HCT116 (cell line): ENCODE data around the gene ANO4. TPM values are rescaled to one million over a fixed set of nuclear protein-coding genes. Genes with fewer than 3 reads are reported as not detected.

Source experiments
- ATAC-seq: fragments of 200-7000 bp; cut with Tn5 transposase; 2 replicates; pipeline ENCODE4 v1.9.1; 2020; ENCODE audit warnings: mild to moderate bottlenecking, moderate library complexity
- BruUV-seq: library from RNA; stranded (reverse); fragments of 400-500 nt; replicated peaks from 2 replicates; lab custom pipeline; 2021; lab: Mats Ljungman, UMichigan
- CTCF ChIA-PET: fragments of 300-600 bp; sonication (Branson Sonifier 250); formaldehyde crosslinking; loops from one replicate; lab custom pipeline; 2021; ENCODE audit warnings: antibody characterized with exemption; lab: Charles Lee
- POLR2A ChIA-PET: fragments of 300-600, 350-600 bp; sonication (Branson Sonifier 250); formaldehyde crosslinking; loops from one replicate; lab custom pipeline; 2021; ENCODE audit warnings: antibody characterized with exemption; lab: Charles Lee
- RAD21 ChIA-PET, 2 experiments: fragments of 300-600 bp; sonication (Branson Sonifier 250); formaldehyde crosslinking; loops; one replicate each; lab custom pipeline; 2023; ENCODE audit warnings: low total read pairs in 2 of 2; ENCODE audit not compliant: uncharacterized antibody in 2 of 2, unreplicated experiment in 2 of 2, low non-redundant PET in 1 of 2; lab: Charles Lee
- DNase-seq: peaks from one replicate; pipeline ENCODE4 v3.0.0-alpha.2; 2010; ENCODE audit warnings: low read depth, low spot score
- H2AFZ ChIP-seq: fragments of 200-600 bp; shearing (Covaris generic), sonication (generic); 2 replicates; pipeline ENCODE4 v1.6.1; 2017; ENCODE audit warnings: low read depth, mixed run types, mixed read lengths, antibody characterized with exemption, low read length; ENCODE audit not compliant: poor library complexity, severe bottlenecking
- H3K27ac ChIP-seq: 2 replicates; pipeline ENCODE4 v1.5.1; 2012; ENCODE audit warnings: low read depth, low read length
- H3K27me3 ChIP-seq: fragments of 200-600 bp; sonication (generic); 2 replicates; pipeline ENCODE4 v1.6.1; 2016; ENCODE audit warnings: mixed run types, low read length, mixed read lengths; ENCODE audit not compliant: insufficient read depth
- H3K36me3 ChIP-seq, 2 experiments: fragments of 200-500 bp in 1 of 2; fragments of 200-600 bp in 1 of 2; sonication (Bioruptor generic) in 1 of 2; sonication (generic) in 1 of 2; 2 replicates each; pipeline versions ENCODE4 v1.5.1 to v1.6.1; 2014 to 2016; ENCODE audit warnings: low read length in 2 of 2, inconsistent platforms in 1 of 2, mixed read lengths in 1 of 2, mixed run types in 1 of 2; ENCODE audit not compliant: insufficient read depth in 2 of 2, control insufficient read depth in 1 of 2
- H3K4me1 ChIP-seq, 2 experiments: fragments of 200-600 bp in 1 of 2; sonication (generic) in 1 of 2; 2 replicates each; pipeline versions ENCODE4 v1.5.1 to v1.6.1; 2012 to 2017; ENCODE audit warnings: low read length in 2 of 2, inconsistent platforms in 1 of 2, mild to moderate bottlenecking in 1 of 2, mixed read lengths in 1 of 2, mixed run types in 1 of 2, moderate library complexity in 1 of 2; ENCODE audit not compliant: insufficient read depth in 2 of 2, control insufficient read depth in 1 of 2
- H3K4me2 ChIP-seq: fragments of 200-600 bp; sonication (generic); 2 replicates; pipeline ENCODE4 v1.6.1; 2017; ENCODE audit warnings: mixed run types, low read length, mixed read lengths
- H3K4me3 ChIP-seq, 2 experiments: fragments of 200-600 bp in 1 of 2; sonication (generic) in 1 of 2; replicated peaks in 1 of 2; 2 replicates each; pipeline ENCODE4 v1.5.1; 2011 to 2016; ENCODE audit warnings: low read length in 2 of 2, control low read depth in 1 of 2, low read depth in 1 of 2, mild to moderate bottlenecking in 1 of 2, mixed read lengths in 1 of 2, mixed run types in 1 of 2
- H3K79me2 ChIP-seq: fragments of 200-600 bp; sonication (generic); 2 replicates; pipeline ENCODE4 v1.6.1; 2017; ENCODE audit warnings: mild to moderate bottlenecking, mixed run types, low read length, moderate library complexity, mixed read lengths; ENCODE audit not compliant: insufficient read depth
- H3K9ac ChIP-seq: fragments of 200-600 bp; sonication (generic); 2 replicates; pipeline ENCODE4 v1.6.1; 2016; ENCODE audit warnings: low read length, mixed read lengths
- H3K9me2 ChIP-seq: fragments of 200-600 bp; sonication (generic), shearing (Covaris generic); 2 replicates; pipeline ENCODE4 v1.6.1; 2017; ENCODE audit warnings: mixed run types, mild to moderate bottlenecking, moderate library complexity; ENCODE audit not compliant: insufficient read depth
- H3K9me3 ChIP-seq, 2 experiments: fragments of 200-500 bp in 1 of 2; fragments of 200-600 bp in 1 of 2; sonication (Bioruptor generic) in 1 of 2; sonication (generic) in 1 of 2; 2 replicates each; pipeline ENCODE4 v1.6.1; 2014 to 2017; ENCODE audit warnings: low read length in 2 of 2, mixed read lengths in 2 of 2, inconsistent platforms in 1 of 2, low read depth in 1 of 2, mild to moderate bottlenecking in 1 of 2, mixed run types in 1 of 2, moderate library complexity in 1 of 2; ENCODE audit not compliant: control insufficient read depth in 1 of 2, insufficient read depth in 1 of 2
- H4K20me1 ChIP-seq: fragments of 200-600 bp; sonication (generic), shearing (Covaris generic); 2 replicates; pipeline ENCODE4 v1.6.1; 2017; ENCODE audit warnings: mixed run types, mild to moderate bottlenecking, moderate library complexity; ENCODE audit not compliant: insufficient read depth
- CEBPB ChIP-seq: IDR thresholded peaks from 2 replicates; pipeline ENCODE4 v1.6.1; 2012; ENCODE audit warnings: low read depth
- EGR1 ChIP-seq: IDR thresholded peaks from 2 replicates; pipeline ENCODE4 v1.6.1; 2012; ENCODE audit warnings: low read depth
- EZH2 ChIP-seq: fragments of 200-600 bp; sonication (generic); IDR thresholded peaks from 2 replicates; pipeline ENCODE4 v1.6.1; 2017; ENCODE audit warnings: antibody characterized with exemption, mixed run types
- EZH2phosphoT487 ChIP-seq: fragments of 200-600 bp; IDR thresholded peaks from 2 replicates; pipeline ENCODE4 v1.6.1; 2018; ENCODE audit warnings: antibody characterized with exemption, borderline replicate concordance
- POLR2AphosphoS5 ChIP-seq: IDR thresholded peaks from 2 replicates; pipeline ENCODE4 v1.6.1; 2011; ENCODE audit warnings: mild to moderate bottlenecking, low read depth, low read length, moderate library complexity
- RAD21 ChIP-seq: IDR thresholded peaks from 2 replicates; pipeline ENCODE4 v1.6.1; 2012; ENCODE audit warnings: low read depth, mild to moderate bottlenecking
- SIN3A ChIP-seq: IDR thresholded peaks from 2 replicates; pipeline ENCODE4 v1.6.1; 2012; ENCODE audit warnings: low read depth
- SP1 ChIP-seq: IDR thresholded peaks from 2 replicates; pipeline ENCODE4 v1.6.1; 2012; ENCODE audit warnings: low read depth
- SRF ChIP-seq: IDR thresholded peaks from 2 replicates; pipeline ENCODE4 v1.6.1; 2012; ENCODE audit warnings: low read depth
- TCF7L2 ChIP-seq: IDR thresholded peaks from 2 replicates; pipeline ENCODE4 v1.7.0; 2011; ENCODE audit warnings: borderline replicate concordance, inconsistent platforms; ENCODE audit not compliant: insufficient read depth, insufficient read length; ENCODE audit errors: extremely low read depth
- YY1 ChIP-seq: IDR thresholded peaks from 2 replicates; pipeline ENCODE4 v1.6.1; 2011; ENCODE audit warnings: low read length, low read depth, moderate library complexity, mild to moderate bottlenecking; ENCODE audit not compliant: insufficient replicate concordance; ENCODE audit errors: extremely low read depth
- ZFX ChIP-seq: fragments of 450-650 bp; IDR thresholded peaks from 2 replicates; pipeline ENCODE4 v1.6.1; 2017
- ZNF274 ChIP-seq: fragments of 200-500 bp; sonication (Bioruptor generic); IDR thresholded peaks from 2 replicates; pipeline ENCODE4 v1.6.1; 2014; ENCODE audit warnings: mild to moderate bottlenecking, low read depth, low read length, inconsistent platforms
- intact Hi-C: fragments of 100-400 bp; cut with micrococcal nuclease; formaldehyde crosslinking; loops from 2 replicates; pipeline ENCODE4 v1.10.0; 2022
- total RNA-seq: library from RNA; stranded (reverse); gene quantifications from one replicate; pipeline ENCODE4 v1.2.1, GENCODE V29; 2021; ENCODE audit not compliant: unreplicated experiment
- TF ChIP-seq, protein P1 (sequence below): IDR thresholded peaks from 2 replicates; pipeline ENCODE4 v1.6.1; 2012; ENCODE audit warnings: low read depth
- TF ChIP-seq, protein P2 (sequence below): IDR thresholded peaks from 2 replicates; pipeline ENCODE4 v1.6.1; 2012
- TF ChIP-seq, protein P3 (sequence below): IDR thresholded peaks from 2 replicates; pipeline ENCODE4 v1.6.1; 2011; ENCODE audit warnings: mild to moderate bottlenecking, low read length, moderate library complexity; ENCODE audit not compliant: insufficient replicate concordance; ENCODE audit errors: extremely low read depth

ANO4 gene
- total RNA-seq, 1 experiment from 2014 or later, result 1.7 TPM

DNA sequence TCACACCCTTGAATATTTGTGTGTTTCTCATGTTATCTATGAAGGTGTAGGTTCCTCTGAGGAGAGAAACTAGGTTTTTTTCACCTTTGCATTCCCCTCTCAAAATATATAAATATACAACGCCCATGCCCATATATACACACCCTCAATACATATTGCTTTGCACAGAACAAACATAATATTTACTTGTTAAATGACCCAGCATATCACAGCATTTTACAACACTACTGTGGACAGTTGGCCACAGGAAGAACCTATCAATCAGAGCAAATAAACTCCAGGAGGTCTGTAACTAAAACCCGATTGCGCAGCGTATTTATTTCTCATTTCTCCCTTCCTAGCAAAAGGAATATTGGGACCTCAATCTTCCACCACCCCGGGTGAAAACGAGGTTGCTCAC is 219.4 kb downstream of the ANO4 start (continued):
- TF ChIP-seq, protein P1, sequence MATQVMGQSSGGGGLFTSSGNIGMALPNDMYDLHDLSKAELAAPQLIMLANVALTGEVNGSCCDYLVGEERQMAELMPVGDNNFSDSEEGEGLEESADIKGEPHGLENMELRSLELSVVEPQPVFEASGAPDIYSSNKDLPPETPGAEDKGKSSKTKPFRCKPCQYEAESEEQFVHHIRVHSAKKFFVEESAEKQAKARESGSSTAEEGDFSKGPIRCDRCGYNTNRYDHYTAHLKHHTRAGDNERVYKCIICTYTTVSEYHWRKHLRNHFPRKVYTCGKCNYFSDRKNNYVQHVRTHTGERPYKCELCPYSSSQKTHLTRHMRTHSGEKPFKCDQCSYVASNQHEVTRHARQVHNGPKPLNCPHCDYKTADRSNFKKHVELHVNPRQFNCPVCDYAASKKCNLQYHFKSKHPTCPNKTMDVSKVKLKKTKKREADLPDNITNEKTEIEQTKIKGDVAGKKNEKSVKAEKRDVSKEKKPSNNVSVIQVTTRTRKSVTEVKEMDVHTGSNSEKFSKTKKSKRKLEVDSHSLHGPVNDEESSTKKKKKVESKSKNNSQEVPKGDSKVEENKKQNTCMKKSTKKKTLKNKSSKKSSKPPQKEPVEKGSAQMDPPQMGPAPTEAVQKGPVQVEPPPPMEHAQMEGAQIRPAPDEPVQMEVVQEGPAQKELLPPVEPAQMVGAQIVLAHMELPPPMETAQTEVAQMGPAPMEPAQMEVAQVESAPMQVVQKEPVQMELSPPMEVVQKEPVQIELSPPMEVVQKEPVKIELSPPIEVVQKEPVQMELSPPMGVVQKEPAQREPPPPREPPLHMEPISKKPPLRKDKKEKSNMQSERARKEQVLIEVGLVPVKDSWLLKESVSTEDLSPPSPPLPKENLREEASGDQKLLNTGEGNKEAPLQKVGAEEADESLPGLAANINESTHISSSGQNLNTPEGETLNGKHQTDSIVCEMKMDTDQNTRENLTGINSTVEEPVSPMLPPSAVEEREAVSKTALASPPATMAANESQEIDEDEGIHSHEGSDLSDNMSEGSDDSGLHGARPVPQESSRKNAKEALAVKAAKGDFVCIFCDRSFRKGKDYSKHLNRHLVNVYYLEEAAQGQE, result no peak
- no peak for TF ChIP-seq RAD21
- no peak for TF ChIP-seq SIN3A
- no peak for TF ChIP-seq CEBPB

DNA sequence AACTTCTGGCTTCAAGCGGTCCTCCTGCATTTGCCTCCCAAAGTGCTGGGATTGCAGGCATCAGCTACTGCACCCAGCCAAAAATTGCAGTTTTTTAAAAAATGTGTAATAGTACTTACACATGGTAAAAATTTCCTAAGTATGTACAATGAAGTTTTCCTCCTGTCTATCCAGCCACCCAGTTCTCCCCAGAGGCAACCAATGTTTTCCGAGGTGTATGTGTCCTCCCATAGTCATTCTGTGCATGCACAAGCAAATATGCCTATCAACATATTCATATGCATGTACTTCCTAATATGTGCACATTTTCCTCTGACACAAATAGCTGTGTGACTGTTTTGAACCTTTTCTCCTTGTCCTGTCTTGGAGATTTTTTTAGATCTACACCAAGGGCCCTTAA is 220.5 kb downstream of the ANO4 start:
- H3K79me2 ChIP-seq, result no peaks in the 10 kb centered on the region
- ChIA-PET CTCF (no interaction called here), RAD21 (no interaction called here), POLR2A (interaction anchor here (1.5 kb wide), 1 partner anchor 9 kb away, joined by 3 read pairs; no protein-coding TSS in a partner anchor)
- no TSS peak for BruUV-seq
- no peak overlapping the region for H3K4me2 ChIP-seq
- H2AFZ ChIP-seq, result no peak overlapping the region
- no peaks in the 10 kb centered on the region for H4K20me1 ChIP-seq
- H3K9me2 ChIP-seq, result no peaks in the 10 kb centered on the region
- no peak overlapping the region for H3K27ac ChIP-seq
- intact Hi-C loops, result no loop called here
- H3K9ac ChIP-seq, result no peak overlapping the region
- H3K36me3 ChIP-seq, result no peaks in the 10 kb centered on the region
- DNase-seq, result no peak
- H3K9me3 ChIP-seq, result peaks cover 0 to 4% of the 10 kb centered on the region in 2 experiments; a peak in 1 of 4 replicates
- H3K4me1 ChIP-seq, result peaks cover 8 to 30% of the 10 kb centered on the region in 2 experiments
- TF ChIP-seq SP1 (no peak), ZFX (no peak), EGR1 (no peak), ZNF274 (no peak), SRF (no peak), YY1 (no peak), POLR2AphosphoS5 (no peak), TCF7L2 (no peak), EZH2phosphoT487 (no peak), EZH2 (no peak)
- TF ChIP-seq, protein P1, result no peak
- TF ChIP-seq, protein P2, sequence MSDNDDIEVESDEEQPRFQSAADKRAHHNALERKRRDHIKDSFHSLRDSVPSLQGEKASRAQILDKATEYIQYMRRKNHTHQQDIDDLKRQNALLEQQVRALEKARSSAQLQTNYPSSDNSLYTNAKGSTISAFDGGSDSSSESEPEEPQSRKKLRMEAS, result no peak
- TF ChIP-seq, protein P3, sequence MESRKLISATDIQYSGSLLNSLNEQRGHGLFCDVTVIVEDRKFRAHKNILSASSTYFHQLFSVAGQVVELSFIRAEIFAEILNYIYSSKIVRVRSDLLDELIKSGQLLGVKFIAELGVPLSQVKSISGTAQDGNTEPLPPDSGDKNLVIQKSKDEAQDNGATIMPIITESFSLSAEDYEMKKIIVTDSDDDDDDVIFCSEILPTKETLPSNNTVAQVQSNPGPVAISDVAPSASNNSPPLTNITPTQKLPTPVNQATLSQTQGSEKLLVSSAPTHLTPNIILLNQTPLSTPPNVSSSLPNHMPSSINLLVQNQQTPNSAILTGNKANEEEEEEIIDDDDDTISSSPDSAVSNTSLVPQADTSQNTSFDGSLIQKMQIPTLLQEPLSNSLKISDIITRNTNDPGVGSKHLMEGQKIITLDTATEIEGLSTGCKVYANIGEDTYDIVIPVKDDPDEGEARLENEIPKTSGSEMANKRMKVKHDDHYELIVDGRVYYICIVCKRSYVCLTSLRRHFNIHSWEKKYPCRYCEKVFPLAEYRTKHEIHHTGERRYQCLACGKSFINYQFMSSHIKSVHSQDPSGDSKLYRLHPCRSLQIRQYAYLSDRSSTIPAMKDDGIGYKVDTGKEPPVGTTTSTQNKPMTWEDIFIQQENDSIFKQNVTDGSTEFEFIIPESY, result no peak
- no peaks in the 10 kb centered on the region for H3K27me3 ChIP-seq
- no peak overlapping the region for H3K4me3 ChIP-seq
- no peak for ATAC-seq
